ENCODE measurements around the gene PTPN5. TPM values are rescaled to one million over a fixed set of nuclear protein-coding genes. Genes with fewer than 3 reads are reported as not detected.
A peak's percentile ranks its signal among the peaks of the same experiment; 100 is the strongest.

The PTPN5 gene
- total RNA-seq, 1 experiment from 2014 or later, result not detected

DNA sequence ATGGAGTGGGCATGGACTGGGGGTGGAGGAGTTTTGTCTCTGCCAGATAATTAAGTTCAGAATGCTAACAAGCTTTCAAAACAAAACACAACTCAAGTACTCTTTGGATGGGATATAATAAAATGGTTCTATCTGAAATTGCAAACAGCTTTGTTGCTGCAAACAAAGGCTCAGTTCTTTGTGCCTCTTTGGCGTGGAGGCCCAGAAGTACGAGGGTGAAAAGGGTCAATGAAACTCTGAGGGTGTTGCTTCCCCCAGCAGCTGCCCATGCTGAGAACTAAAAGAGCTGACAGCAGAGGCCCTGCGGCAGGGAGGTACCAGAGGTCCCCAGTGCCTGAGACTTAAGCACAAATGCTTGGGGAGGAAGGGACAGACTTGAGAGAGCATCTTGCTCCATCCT lies 39.1 kb downstream of the PTPN5 start:
- no peak for DNase-seq (ENCODE audit: low read depth, low spot score)
- in situ Hi-C loops (cut with HindIII; ENCODE audit: low pct_unique_long_range_greater_than_20kb, low sequenced_read_pairs), result no loop called here

DNA sequence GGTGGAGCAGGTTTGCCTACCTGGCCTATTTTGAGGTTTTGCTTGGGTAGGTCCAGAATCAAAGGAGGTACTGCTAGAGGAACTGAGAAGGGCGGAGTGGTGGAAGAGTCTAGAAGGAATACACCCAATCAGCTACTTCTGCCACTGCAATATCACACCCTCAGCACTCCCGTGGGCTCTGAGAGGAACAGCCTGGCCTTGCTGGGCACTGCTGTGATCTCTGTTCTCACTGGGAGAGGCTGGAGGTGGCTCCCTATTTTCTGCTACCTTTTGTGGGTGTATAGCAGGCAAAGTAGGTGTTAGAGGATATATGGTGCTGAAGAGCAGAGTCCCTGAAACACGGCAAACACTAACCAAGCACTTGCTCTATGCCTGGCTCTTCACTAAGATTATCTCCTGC lies 40.7 kb downstream of the PTPN5 start:
- in situ Hi-C loops (cut with HindIII; ENCODE audit: low pct_unique_long_range_greater_than_20kb, low sequenced_read_pairs), result no loop called here
- DNase-seq (ENCODE audit: low read depth, low spot score), result no peak

DNA sequence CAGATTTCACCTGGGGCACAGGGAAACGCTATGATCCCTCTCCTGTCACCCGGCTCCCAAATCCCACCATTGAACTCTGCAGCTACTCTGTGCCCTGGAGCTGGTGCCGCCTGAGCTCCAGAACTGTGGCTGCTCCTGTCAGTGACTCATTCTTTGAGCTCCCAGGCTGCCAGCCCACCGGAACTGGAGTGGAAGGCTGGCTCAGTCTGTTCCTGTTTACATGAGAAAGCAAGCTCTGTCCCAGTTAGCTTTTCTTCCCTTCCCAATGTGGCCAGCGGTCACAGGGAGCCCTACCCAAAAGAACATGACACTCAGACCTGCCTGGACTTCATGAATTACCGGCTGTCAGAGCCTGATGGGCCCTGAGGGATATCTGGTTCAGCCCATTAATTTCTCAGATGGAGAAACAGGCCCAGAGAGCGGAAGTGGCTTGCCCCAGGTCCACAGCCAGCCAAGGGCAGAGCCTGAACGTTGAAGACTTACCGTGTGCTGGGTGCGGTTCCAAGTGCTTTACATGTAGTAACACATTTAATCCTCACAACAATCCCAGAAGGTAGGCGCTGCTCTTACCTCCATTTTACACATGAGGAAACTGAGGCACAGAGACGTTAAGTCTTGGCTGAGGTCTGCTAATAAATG lies 41.8 kb downstream of the PTPN5 start:
- in situ Hi-C loops (cut with HindIII; ENCODE audit: low pct_unique_long_range_greater_than_20kb, low sequenced_read_pairs), result no loop called here
- peak; percentile 63 for DNase-seq (ENCODE audit: low read depth, low spot score)

DNA sequence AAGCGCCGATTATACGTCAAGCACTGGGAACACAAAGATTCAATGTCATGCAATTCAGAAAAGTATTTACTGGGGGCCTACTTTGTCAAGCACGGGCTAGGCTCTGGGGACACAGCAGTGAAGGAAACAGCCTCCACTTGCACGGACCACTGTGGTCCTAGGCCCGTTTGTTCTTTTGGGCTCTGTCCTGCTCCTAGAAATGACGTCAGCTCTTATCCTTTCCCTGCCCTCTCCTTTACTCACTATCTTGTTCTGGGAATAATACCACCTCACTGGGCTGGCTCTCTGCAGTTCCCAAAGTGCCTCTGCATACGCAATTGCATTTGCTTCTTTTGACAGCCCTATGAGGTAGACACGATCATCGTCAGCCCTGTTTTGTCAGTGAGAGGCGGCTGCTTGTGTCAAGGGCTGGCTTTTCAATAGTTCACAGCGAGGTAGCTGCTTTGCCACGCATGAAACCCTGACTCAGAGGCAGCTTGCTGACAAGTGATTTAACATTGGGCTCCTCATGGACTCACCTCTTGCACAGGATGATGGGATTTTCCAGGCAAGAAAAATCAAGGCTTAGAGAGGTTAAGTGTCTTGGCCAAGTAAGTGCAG lies 42.7 kb downstream of the PTPN5 start:
- no peak for DNase-seq (ENCODE audit: low read depth, low spot score)
- in situ Hi-C loops (cut with HindIII; ENCODE audit: low pct_unique_long_range_greater_than_20kb, low sequenced_read_pairs), result no loop called here

DNA sequence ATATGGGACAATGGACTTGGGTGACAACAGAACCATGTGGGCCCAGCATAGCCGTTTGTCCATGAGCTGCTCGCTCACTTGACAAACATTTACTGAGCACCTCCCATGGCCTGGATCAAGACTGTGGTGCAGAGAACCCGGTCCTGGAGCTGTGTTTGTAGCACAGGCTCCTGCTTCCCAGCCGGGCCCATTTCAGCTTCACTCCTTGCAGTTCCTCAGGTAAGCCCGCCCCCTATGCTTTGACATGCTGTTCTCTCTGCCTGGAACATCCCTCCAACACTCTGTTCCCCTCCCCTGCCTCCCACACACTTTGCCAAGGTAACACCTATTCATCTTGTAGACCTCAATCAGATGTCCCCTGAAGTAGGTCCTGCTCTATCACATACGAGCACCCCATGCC lies 46.3 kb downstream of the PTPN5 start:
- in situ Hi-C loops (cut with HindIII; ENCODE audit: low pct_unique_long_range_greater_than_20kb, low sequenced_read_pairs), result no loop called here
- DNase-seq (ENCODE audit: low read depth, low spot score), result no peak

DNA sequence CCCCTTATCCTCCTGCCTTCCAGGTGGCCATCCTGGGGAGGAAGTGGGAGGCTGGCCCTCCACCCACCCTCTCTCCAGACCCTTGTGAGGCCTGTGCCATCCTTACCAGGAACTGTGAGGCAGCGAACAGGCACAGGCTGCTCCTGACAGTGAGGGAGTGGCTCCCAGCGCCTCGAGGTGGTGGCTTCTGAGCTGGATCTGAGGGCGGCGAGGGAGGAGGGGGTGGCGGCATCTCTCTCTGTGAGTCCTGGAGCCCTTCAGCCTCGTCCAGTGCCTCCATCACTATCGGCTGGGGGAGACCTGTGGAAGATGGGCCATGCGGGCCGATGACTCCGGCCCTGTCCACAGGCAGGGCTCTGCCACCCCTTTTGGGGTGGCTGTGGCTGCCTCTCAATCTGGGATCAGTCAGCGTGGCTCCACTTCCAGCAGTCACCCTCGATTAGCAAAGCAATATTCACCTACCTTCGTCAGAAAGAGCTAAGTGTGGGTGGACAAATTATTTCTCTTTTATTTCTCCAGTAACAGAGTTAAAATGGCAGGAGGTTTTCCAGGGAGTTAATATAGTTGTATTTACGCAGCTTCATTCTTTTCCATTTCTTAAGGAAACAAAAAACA lies 47.6 kb downstream of the PTPN5 start:
- no peak for DNase-seq (ENCODE audit: low read depth, low spot score)
- in situ Hi-C loops (cut with HindIII; ENCODE audit: low pct_unique_long_range_greater_than_20kb, low sequenced_read_pairs), result no loop called here

DNA sequence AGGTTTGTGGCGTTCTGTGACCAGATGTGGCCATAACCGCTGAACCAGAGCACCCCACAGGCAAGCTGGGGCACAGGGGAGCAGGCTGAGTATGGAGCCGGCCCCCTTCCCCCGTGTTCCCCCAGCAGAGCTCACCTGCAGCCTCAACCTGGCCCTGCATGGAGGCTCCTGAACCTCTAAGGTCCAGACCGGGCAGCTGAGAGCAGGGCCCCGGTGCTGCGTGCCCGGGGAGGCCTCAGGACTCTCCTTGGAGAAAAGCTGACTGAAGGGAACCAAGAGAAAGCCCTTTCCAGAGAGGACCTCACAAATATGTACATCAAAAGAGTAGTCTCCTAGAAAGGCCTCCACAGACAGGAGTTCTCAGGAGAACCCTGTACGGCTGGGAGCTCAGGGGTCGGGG lies 48.2 kb downstream of the PTPN5 start:
- in situ Hi-C loops (cut with HindIII; ENCODE audit: low pct_unique_long_range_greater_than_20kb, low sequenced_read_pairs), result no loop called here
- no peak for DNase-seq (ENCODE audit: low read depth, low spot score)

DNA sequence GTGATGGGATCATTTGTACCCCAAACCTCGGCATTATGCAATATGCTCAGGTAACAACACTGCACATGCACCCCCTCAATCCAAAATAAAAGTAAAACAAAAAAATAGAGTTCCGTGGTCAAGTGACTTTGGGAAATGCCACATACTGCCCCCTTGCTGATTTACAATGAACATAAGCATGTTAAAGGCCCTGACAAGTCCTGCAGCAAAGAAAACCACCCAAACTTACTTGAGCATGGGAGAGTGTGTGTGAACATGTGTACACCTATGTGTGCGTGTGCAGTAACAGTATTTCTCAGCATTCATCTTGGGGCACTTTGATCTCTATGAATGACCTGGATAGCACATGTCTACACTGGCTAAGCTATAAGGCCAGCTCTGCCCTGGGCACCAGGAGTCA lies 49.8 kb downstream of the PTPN5 start:
- in situ Hi-C loops (cut with HindIII; ENCODE audit: low pct_unique_long_range_greater_than_20kb, low sequenced_read_pairs), result no loop called here
- no peak for DNase-seq (ENCODE audit: low read depth, low spot score)

DNA sequence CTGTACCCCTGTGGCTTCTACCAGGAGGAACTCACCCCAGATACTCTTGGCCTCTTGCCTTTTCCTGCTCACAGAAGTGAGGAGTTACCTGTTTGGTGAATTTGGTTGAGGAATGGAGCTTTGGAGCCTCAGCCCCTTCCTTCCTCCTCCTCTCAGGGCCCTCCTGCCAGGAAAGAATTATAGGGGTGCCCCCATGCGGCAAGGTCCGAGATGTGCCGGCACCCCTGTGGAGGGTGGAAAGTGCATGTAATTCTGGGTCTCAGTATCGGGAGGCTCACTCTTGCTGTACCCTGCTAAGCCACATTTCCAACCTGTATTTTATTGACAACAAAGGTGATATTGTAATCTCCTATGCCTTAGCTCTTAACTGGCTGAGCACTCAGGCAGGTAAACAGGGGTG lies 51.9 kb downstream of the PTPN5 start:
- in situ Hi-C loops (cut with HindIII; ENCODE audit: low pct_unique_long_range_greater_than_20kb, low sequenced_read_pairs), result no loop called here
- no peak for DNase-seq (ENCODE audit: low read depth, low spot score)

DNA sequence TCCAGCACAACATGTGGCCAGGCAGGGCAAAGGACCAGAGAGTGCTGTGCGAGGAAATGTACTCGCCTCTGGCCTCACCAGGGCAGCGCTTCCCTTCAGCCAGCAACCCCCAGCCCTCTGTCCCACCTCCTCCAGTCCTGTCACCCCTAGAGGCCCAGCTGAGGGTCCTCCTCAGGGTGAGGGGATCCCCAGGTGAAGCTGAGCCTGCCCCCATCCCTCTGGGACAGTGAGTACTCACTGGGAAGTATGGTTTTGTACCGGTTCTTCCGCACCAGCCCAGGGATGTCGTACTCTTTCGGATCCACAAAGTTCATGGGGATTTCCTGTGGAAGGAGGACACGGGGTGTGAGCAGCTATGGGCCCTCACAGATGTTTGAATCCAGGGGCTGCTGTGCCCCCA lies 54.0 kb downstream of the PTPN5 start:
- no peak for DNase-seq (ENCODE audit: low read depth, low spot score)
- in situ Hi-C loops (cut with HindIII; ENCODE audit: low pct_unique_long_range_greater_than_20kb, low sequenced_read_pairs), result no loop called here

DNA sequence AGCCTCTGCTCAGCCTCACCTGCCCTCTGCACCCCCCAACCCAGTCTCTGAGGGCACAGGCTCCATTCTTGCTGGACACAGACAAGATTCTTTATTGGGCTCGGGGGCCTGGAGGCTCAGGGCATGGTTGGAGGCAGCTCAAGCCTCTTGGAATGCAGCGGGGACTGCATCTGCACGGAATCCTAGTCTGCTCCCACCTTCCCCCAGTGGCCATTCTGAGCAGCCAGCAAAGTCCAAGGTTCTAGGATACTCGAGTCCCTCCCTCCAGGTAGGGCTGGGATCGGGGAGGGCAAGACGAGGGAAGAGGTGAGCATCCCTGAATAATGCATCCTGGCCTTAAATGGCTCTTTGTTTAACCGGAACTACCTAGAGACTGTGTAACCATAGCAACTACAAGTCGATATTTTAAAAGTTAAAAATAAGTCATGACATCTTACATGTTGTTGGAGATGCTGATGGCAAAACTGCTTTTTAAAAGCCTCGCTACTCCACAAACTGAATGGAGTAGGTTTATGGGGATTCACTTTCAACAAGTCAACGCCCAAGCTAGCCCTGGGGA lies 54.9 kb downstream of the PTPN5 start:
- no peak for DNase-seq (ENCODE audit: low read depth, low spot score)
- in situ Hi-C loops (cut with HindIII; ENCODE audit: low pct_unique_long_range_greater_than_20kb, low sequenced_read_pairs), result no loop called here

DNA sequence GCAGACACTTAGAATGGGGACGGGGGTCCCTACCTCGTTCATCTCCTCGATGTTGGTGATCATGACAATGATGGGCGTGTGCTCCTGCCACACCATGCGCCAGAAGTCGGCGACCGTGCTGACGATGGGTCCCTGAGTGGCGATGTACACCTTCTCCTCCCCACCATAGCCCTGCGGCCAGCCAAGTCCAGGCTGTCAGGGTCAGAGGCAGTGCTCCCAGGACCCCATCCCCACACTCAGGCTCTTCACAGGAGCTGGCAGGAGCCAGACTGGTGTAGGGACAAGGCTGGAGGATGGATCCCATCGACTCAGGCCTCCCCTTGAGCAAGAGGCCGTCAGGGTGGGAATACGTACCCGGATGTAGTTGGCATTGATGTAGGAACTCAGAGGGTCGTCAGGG lies 58.4 kb downstream of the PTPN5 start:
- DNase-seq (ENCODE audit: low read depth, low spot score), result no peak
- in situ Hi-C loops (cut with HindIII; ENCODE audit: low pct_unique_long_range_greater_than_20kb, low sequenced_read_pairs), result no loop called here

DNA sequence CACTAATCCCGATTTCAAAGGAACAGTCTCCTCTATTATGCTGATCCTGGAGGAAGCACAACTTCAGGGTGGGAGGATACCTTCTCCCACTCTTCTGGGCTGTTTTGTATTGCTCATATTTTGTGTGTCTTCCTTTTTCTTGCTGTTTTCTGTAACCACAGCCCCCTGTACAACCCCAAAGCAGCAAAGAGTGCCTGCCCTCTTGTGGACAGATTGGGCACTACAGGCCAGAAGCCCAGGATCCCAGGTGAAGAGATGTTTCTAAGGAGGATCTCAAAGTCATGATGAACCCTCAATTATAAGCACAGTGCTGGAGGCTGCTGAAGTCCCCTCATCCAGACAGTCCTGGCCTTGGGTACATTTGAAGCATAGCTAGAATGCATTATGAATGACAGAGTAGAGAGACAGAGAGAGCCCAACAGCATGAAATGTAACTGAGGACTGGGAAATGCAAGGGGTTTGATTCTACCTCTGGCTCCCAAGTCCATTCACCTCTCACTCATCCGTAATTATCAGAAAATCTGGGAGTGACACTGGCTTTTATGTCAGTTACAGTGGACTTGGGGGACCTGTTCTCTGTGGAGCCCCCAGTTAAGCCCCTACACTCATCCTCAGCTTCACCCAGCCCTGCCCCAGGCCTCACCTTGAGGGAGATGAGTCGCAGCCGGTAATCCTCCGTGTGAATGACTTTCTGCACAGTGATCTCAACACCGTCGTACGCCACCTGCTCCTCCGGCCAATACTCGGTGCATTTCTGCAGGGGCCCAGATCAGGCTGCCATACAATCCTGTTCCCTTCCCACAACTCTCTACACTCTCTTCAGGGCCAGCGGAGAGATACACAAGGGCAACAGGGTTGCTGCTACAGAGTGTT lies 59.4 kb downstream of the PTPN5 start:
- peak; percentile 66 for DNase-seq (ENCODE audit: low read depth, low spot score)
- in situ Hi-C loops (cut with HindIII; ENCODE audit: low pct_unique_long_range_greater_than_20kb, low sequenced_read_pairs), result no loop called here

DNA sequence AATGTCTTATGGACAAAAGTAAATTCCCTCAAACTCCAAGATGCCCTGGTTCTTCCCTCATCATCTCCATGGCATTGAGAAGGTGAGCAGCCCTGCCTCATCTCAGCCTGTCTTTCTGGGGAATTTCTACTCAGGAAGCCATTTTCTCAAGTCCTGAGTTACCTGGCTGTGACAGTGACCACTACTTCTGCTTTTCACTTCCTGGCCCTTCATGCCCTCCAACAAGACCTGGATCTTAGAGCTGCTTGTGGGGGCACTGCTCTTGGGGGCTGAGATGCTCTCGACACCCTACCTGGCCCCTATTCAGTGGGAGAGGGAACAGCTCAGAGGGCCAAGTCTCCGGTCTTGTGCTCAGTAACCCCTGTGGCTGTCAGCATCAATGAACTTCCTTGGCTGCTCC lies 60.2 kb downstream of the PTPN5 start:
- in situ Hi-C loops (cut with HindIII; ENCODE audit: low pct_unique_long_range_greater_than_20kb, low sequenced_read_pairs), result no loop called here
- no peak for DNase-seq (ENCODE audit: low read depth, low spot score)

DNA sequence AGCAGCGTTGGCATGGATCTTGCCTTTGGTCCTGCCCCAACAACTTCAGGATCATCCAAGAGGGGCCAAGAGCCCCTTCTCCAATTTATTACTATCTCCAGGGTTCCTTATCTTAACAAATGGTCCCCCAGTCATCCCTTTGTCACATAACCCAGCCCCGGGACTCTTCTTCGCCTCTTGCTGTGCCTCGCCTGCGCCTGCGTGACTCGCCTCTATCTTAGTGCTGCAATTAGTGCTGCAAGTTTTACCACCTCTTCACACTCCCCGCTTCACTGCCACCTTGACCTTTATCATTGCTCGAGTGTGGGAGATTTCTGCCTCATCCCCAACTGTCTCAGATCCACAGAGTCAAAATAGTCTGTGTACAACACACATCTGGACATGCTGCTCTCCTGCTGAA lies 61.6 kb downstream of the PTPN5 start:
- in situ Hi-C loops (cut with HindIII; ENCODE audit: low pct_unique_long_range_greater_than_20kb, low sequenced_read_pairs), result no loop called here
- no peak for DNase-seq (ENCODE audit: low read depth, low spot score)

DNA sequence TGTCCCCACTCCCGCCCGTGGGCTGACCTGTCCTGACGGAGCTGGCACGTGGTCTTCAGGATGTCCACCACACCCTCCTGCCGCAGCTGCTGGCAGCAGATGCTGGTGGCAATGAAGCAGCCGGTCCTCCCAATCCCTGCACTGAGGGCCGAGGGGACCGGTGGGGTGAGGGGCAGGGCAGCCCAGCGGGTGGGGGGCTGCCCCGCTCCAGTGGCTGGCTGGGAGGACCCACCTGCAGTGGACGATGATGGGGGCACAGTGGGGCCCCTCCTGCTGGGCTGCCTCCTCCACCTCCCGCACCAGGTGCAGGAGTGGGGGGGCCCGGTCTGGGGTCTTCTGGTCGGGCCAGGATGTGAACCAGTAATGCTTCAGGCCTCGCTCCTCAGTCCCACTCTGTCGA lies 62.2 kb downstream of the PTPN5 start:
- no peak for DNase-seq (ENCODE audit: low read depth, low spot score)
- in situ Hi-C loops (cut with HindIII; ENCODE audit: low pct_unique_long_range_greater_than_20kb, low sequenced_read_pairs), result no loop called here

DNA sequence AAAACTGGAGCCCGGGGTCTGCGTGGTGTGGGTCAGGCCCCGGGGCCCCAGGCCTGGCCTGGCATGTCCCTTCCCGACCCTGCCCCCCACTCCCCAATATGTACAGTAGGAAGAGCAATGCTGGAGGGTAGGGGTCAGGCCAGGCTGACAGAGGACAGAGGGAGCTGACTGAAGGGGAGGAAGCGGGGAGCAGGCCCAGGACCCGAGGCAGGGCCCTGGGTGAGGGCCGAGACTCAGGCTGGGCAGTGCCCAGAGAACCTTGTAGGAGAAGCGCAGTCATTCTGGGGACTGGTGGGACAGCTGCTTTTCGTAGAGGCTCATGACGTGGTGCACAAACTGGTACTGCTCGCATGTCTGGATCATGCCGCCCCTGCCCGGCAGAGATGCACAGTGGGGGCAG lies 62.9 kb downstream of the PTPN5 start:
- in situ Hi-C loops (cut with HindIII; ENCODE audit: low pct_unique_long_range_greater_than_20kb, low sequenced_read_pairs), result no loop called here
- no peak for DNase-seq (ENCODE audit: low read depth, low spot score)

DNA sequence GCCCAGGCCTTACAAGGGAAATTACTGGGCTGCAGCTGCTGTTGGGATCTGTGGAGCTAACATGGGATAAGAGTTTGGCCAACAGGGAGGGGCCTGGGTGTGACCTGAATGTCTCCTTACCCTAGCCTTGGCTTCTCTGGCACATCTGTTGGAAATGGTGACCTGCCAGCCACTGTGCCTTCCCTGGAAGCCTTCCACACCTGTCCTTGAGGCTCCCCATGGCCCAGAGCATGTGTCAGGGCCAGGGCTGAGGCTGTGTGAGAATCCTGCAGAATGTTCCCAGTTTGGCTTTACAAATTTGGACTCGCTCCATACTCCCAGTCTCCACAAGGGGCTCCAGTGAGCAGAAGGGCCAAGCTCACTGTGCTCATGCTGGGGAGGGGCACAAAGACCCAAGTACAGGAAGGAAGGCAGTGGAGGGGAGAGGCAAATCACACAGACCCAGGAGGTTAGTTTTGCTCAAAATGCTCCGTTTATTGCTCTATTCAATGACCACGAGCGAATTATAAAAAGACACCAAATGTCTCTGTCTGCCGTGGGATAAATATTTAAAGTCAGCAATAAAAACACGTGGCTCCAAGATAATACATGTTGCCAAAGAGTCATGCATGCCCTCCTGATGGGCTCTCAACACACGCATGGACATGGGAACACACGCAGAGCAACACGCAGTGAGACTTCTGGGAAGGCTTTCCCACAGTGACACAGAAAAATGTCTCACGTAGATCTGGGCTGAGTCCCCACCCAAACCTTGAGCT lies 63.9 kb downstream of the PTPN5 start:
- in situ Hi-C loops (cut with HindIII; ENCODE audit: low pct_unique_long_range_greater_than_20kb, low sequenced_read_pairs), result no loop called here
- peak; percentile 77 for DNase-seq (ENCODE audit: low read depth, low spot score)

All from SK-MEL-5 (cell line).